HepG2 (cell line): ENCODE data around the gene ATP23. TPM values are rescaled to one million over a fixed set of nuclear protein-coding genes. Genes with fewer than 3 reads are reported as not detected.
A peak's percentile ranks its signal among the peaks of the same experiment; 100 is the strongest.

Experiments used
- ATF2 ChIP-seq: sonication (generic); formaldehyde crosslinking; IDR thresholded peaks from 2 replicates; pipeline ENCODE4 v1.4.0; 2020; ENCODE audit warnings: missing genetic modification reagents
- ATRX ChIP-seq: sonication (generic); formaldehyde crosslinking; IDR thresholded peaks from 2 replicates; pipeline ENCODE4 v1.4.0; 2020; ENCODE audit warnings: missing genetic modification reagents, borderline replicate concordance
- GABPB1 ChIP-seq: IDR thresholded peaks from 2 replicates; pipeline ENCODE4 v1.6.1; 2016; ENCODE audit warnings: mild to moderate bottlenecking, missing genetic modification reagents, moderate library complexity, missing compliant biosample characterization
- HNRNPH1 ChIP-seq: fragments of 200-400 bp; formaldehyde crosslinking; optimal IDR thresholded peaks from 2 replicates; pipeline ENCODE3; 2017; ENCODE audit warnings: mild to moderate bottlenecking, low read depth, low read length
- MIER2 ChIP-seq: IDR thresholded peaks from 2 replicates; pipeline ENCODE4 v1.6.1; 2016; ENCODE audit warnings: missing biosample characterization, missing genetic modification reagents
- PRMT3 ChIP-seq: sonication (generic); formaldehyde crosslinking; IDR thresholded peaks from 2 replicates; pipeline ENCODE4 v1.8.1; 2022; ENCODE audit warnings: low read depth, mild to moderate bottlenecking, moderate library complexity, missing genetic modification reagents, borderline replicate concordance
- REXO4 ChIP-seq: sonication (generic); formaldehyde crosslinking; IDR thresholded peaks from 2 replicates; pipeline ENCODE4 v1.8.0; 2022; ENCODE audit warnings: missing genetic modification reagents, mild to moderate bottlenecking, borderline replicate concordance
- RFXAP ChIP-seq: sonication (generic); formaldehyde crosslinking; IDR thresholded peaks from 2 replicates; pipeline ENCODE4 v1.4.0; 2020; ENCODE audit warnings: missing genetic modification reagents, borderline replicate concordance
- SRY ChIP-seq: sonication (generic); formaldehyde crosslinking; IDR thresholded peaks from 2 replicates; pipeline ENCODE4 v1.8.0; 2022; ENCODE audit warnings: mild to moderate bottlenecking, missing genetic modification reagents
- TAF15 ChIP-seq: fragments of 200-400 bp; formaldehyde crosslinking; IDR thresholded peaks from one replicate; pipeline ENCODE4 v1.6.1; 2018; ENCODE audit warnings: mild to moderate bottlenecking, low read depth, low read length; ENCODE audit not compliant: poor library complexity, severe bottlenecking
- TFDP2 ChIP-seq: sonication (generic); formaldehyde crosslinking; IDR thresholded peaks from 2 replicates; pipeline ENCODE4 v1.4.0; 2020; ENCODE audit warnings: missing genetic modification reagents
- ZFX ChIP-seq: sonication (generic); formaldehyde crosslinking; IDR thresholded peaks from 2 replicates; pipeline ENCODE4 v1.4.0; 2020; ENCODE audit warnings: mild to moderate bottlenecking, low read depth, missing genetic modification reagents, moderate library complexity
- ZNF205 ChIP-seq: IDR thresholded peaks from 2 replicates; pipeline ENCODE4 v1.6.1; 2018; ENCODE audit warnings: missing biosample characterization, missing genetic modification reagents
- ZNF441 ChIP-seq: sonication (generic); formaldehyde crosslinking; IDR thresholded peaks from 2 replicates; pipeline ENCODE4 v1.7.0; 2021; ENCODE audit warnings: missing genetic modification reagents, borderline replicate concordance
- ZNF468 ChIP-seq: sonication (generic); formaldehyde crosslinking; IDR thresholded peaks from 2 replicates; pipeline ENCODE4 v1.8.0; 2022; ENCODE audit warnings: mild to moderate bottlenecking, moderate library complexity, missing genetic modification reagents
- ZNF556 ChIP-seq: sonication (generic); formaldehyde crosslinking; IDR thresholded peaks from 2 replicates; pipeline ENCODE4 v1.4.0; 2020; ENCODE audit warnings: mild to moderate bottlenecking, missing genetic modification reagents, borderline replicate concordance
- ZNF7 ChIP-seq: IDR thresholded peaks from 2 replicates; pipeline ENCODE4 v1.6.1; 2016; ENCODE audit warnings: missing biosample characterization, missing genetic modification reagents
- ZNF784 ChIP-seq: sonication (generic); formaldehyde crosslinking; IDR thresholded peaks from 2 replicates; pipeline ENCODE4 v1.5.1; 2020; ENCODE audit warnings: missing genetic modification reagents, mild to moderate bottlenecking, borderline replicate concordance
- polyA plus RNA-seq, 8 experiments: library from polyadenylated mRNA; depleted of rRNA in 3 of 8; stranded (reverse) in 7 of 8; unstranded in 1 of 8; fragments of >200 nt; fragmentation: Illumina TruSeq in 4 of 8; extraction: Trizol in 4 of 8; gene quantifications; 2 replicates each; pipeline versions ENCODE4 v1.2.1 to v1.2.3, GENCODE V29; 2011 to 2016; ENCODE audit warnings: low read depth in 4 of 8, missing spikeins in 1 of 8, mixed read lengths in 1 of 8; ENCODE audit not compliant: insufficient read depth in 1 of 8
- total RNA-seq, 5 experiments: library from RNA; depleted of rRNA; stranded (reverse); fragments of >200 nt; fragmentation: Illumina TruSeq; extraction: Trizol; gene quantifications; 2 replicates each; pipeline ENCODE4 v1.2.3, GENCODE V29; 2016; ENCODE audit warnings: low read depth in 1 of 5
- TF ChIP-seq, protein P1 (sequence below): sonication (generic); formaldehyde crosslinking; IDR thresholded peaks from 2 replicates; pipeline ENCODE4 v1.5.0; 2020; ENCODE audit warnings: missing genetic modification reagents, mild to moderate bottlenecking, borderline replicate concordance
- TF ChIP-seq, protein P2 (sequence below): sonication (generic); formaldehyde crosslinking; IDR thresholded peaks from 2 replicates; pipeline ENCODE4 v1.4.0; 2020; ENCODE audit warnings: mild to moderate bottlenecking, missing genetic modification reagents

Gene ATP23
- total and polyA plus RNA-seq, 2 of the 13 experiments (the other 11 are each of a cell fraction or from before 2014, with no cell fraction given): 12.1 to 14.7 TPM

DNA sequence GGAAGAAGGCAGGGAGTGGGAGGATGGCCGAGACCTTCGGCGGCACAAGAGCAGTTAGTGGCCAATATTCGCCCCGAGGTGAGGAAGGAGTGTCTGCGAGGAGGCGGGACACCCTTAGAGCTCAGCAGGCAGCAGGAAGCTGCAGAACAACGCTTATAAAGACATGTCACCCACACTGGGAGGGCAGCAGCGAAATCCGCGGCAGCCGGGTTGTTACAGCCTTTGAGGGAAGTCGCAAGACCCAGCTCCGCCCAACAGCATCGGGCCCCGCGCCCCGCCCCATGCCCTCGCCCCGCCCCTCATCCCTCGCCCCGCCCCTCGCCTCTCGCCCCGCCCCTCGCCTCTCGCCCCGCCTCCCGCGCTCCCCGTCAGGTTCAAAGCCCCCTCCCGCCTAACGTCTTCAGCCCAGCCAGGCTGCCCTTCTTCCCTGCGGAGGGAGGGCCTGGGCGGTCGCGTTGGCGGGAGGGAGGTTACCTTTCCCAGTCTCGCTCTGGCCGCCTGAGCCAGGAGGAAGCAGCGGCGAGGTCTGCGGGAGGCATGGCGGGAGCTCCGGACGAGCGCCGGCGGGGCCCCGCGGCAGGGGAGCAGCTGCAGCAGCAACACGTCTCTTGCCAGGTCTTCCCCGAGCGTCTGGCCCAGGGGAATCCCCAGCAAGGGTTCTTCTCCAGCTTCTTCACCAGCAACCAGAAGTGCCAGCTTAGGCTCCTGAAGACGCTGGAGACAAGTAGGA lies at the start of gene ATP23 (continued):
- no peak for TF ChIP-seq ATRX (CRISPR knock-in tag)
- no peak for TF ChIP-seq HNRNPH1
- peak; percentile 84 for TF ChIP-seq ZFX (CRISPR knock-in tag)
- TF ChIP-seq TAF15: no peak
- TF ChIP-seq ZNF7: no peak
- TF ChIP-seq ZNF556 (CRISPR knock-in tag): no peak; the same call in 1 of the 2 replicates
- no peak; the same call in 1 of the 2 replicates for TF ChIP-seq ZNF784 (CRISPR knock-in tag)
- TF ChIP-seq REXO4: no peak
- TF ChIP-seq MIER2 (CRISPR knock-in tag): peak; percentile 15; the same call in 1 of the 2 replicates
- no peak for TF ChIP-seq ZNF468
- TF ChIP-seq, protein P1, sequence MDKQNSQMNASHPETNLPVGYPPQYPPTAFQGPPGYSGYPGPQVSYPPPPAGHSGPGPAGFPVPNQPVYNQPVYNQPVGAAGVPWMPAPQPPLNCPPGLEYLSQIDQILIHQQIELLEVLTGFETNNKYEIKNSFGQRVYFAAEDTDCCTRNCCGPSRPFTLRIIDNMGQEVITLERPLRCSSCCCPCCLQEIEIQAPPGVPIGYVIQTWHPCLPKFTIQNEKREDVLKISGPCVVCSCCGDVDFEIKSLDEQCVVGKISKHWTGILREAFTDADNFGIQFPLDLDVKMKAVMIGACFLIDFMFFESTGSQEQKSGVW (CRISPR knock-in tag): no peak
- TF ChIP-seq SRY (CRISPR knock-in tag): peak; percentile 80
- no peak; the same call in 1 of the 2 replicates for TF ChIP-seq RFXAP (CRISPR knock-in tag)
- TF ChIP-seq, protein P2, sequence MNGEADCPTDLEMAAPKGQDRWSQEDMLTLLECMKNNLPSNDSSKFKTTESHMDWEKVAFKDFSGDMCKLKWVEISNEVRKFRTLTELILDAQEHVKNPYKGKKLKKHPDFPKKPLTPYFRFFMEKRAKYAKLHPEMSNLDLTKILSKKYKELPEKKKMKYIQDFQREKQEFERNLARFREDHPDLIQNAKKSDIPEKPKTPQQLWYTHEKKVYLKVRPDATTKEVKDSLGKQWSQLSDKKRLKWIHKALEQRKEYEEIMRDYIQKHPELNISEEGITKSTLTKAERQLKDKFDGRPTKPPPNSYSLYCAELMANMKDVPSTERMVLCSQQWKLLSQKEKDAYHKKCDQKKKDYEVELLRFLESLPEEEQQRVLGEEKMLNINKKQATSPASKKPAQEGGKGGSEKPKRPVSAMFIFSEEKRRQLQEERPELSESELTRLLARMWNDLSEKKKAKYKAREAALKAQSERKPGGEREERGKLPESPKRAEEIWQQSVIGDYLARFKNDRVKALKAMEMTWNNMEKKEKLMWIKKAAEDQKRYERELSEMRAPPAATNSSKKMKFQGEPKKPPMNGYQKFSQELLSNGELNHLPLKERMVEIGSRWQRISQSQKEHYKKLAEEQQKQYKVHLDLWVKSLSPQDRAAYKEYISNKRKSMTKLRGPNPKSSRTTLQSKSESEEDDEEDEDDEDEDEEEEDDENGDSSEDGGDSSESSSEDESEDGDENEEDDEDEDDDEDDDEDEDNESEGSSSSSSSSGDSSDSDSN (CRISPR knock-in tag): peak; percentile 94
- TF ChIP-seq ZNF441 (CRISPR knock-in tag): 0 out of 2 replicates have a peak, but pooled peaks have one; percentile 51
- peak; percentile 73; the same call in 1 of the 2 replicates for TF ChIP-seq PRMT3
- TF ChIP-seq ATF2: peak; percentile 19; the same call in 1 of the 2 replicates
- peak; percentile 87 for TF ChIP-seq TFDP2 (CRISPR knock-in tag)
- TF ChIP-seq GABPB1: peak; percentile 81
- TF ChIP-seq ZNF205: peak; percentile 82
